ENCODE measurements around the gene GDNF.

GDNF gene

DNA sequence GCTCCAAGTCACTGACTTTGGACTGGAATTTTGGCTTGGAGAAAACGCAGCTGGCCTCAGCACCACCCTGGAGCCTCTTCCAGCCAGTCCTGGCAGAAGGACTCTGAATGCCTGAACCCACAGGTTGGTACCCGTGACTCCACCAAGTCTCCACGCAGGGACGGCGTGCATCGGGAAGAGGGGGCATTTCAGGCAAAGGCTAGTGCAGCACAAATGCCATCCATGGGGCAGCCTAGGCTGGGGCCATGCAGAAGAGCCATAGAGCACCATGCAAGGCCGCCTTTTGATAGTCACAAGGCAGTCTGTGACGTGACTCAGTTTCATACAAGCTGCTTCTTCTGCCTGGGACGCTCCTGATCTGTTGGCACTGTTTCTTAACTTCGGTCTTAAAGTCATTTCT lies 28.0 kb downstream of the GDNF start:
- TF ChIP-seq, protein P1, sequence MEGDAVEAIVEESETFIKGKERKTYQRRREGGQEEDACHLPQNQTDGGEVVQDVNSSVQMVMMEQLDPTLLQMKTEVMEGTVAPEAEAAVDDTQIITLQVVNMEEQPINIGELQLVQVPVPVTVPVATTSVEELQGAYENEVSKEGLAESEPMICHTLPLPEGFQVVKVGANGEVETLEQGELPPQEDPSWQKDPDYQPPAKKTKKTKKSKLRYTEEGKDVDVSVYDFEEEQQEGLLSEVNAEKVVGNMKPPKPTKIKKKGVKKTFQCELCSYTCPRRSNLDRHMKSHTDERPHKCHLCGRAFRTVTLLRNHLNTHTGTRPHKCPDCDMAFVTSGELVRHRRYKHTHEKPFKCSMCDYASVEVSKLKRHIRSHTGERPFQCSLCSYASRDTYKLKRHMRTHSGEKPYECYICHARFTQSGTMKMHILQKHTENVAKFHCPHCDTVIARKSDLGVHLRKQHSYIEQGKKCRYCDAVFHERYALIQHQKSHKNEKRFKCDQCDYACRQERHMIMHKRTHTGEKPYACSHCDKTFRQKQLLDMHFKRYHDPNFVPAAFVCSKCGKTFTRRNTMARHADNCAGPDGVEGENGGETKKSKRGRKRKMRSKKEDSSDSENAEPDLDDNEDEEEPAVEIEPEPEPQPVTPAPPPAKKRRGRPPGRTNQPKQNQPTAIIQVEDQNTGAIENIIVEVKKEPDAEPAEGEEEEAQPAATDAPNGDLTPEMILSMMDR (IDR thresholded peaks at IDR 0.05) = no peak

DNA sequence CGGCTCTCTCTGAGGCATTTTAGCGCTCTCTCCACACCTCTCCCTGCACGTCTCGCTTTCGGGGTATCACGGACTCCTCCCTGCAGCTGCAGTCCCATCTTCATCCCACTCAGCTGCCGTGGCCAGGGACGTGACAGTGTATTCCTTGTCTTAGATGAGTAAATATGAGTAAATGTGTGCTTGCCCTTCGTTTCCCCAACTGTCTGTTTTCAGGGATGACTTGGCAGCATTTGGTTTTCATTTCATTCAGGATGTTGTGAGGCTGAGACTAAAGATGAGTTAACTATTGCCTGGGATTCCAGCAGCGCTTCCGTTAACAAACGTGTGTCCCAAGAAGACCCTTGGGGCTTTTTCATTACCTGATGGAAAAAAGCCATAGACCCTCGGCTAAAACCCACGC lies 29.5 kb downstream of the GDNF start:
- TF ChIP-seq, protein P1 (IDR thresholded peaks at IDR 0.05) = no peak

DNA sequence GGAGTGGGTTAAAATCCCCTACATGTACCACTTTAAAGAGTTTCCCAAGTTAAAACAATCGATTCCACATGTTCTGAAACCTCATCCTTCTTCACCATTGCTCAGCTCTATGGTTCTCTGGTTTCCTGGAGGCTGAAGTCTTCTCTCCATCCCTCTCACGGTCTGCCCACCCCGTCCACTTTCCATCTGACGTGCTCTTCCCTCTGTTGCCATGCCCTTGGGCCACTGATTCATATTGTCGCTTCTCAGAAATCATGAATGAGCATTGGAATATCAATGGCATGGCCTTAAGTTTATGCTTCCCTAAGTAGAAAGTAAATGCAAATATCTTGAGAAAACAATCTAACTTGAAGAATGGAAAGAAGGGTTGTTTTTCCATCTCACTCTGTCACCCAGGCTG lies 30.9 kb downstream of the GDNF start:
- TF ChIP-seq, protein P1 (IDR thresholded peaks at IDR 0.05) = no peak

DNA sequence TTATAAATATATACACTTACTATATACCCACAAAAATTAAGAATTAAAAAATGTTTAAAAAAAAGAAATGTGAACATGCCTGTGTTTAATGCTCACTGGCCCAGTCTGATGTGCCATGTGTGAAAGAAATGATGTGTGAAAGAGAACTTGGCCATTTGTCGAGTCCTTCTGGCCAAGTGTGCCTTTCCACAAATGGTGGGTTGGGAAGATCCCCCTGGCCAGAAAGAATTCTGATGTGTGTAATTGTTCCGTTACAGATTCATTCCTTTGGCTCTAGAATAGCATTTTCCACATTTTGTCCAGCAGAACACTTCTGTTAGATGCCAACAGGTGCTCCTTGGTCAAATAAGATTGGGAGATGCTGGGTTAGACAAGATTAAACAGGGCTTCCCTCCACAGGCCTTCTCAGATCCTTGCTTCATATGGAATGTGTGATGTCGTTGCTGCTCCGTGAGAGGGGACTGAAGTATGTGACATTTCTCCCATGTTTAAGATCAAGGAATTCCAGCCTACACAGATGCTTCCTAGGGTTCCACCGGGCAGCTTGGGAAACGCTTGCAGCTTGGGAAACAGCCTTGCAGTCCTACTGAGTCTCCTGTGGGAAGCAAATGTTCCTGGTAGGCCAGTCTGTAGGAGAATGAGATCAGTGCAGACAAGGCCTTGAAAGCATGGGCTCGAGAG lies 32.1 kb downstream of the GDNF start:
- TF ChIP-seq, protein P1 (IDR thresholded peaks at IDR 0.05) = no peak

DNA sequence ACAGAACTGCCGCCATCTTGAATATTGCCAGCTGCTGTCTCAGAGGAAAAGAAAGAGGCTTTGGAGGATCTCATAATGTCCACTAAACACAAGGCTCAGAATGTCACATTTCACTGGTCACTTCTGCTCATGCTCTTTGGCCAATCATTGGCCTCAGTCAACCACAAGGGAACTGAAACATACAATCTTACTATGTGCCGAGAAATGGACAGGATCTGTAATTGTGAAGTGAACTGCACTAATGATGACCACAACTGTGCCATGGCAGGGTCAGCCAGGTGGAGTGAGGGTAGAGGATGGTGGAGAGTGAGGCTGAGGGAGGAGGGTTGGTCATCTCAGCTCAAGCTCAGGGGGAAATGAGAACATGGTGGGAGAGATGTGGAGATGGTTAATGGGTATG lies 32.8 kb downstream of the GDNF start:
- TF ChIP-seq, protein P1 (IDR thresholded peaks at IDR 0.05) = no peak

DNA sequence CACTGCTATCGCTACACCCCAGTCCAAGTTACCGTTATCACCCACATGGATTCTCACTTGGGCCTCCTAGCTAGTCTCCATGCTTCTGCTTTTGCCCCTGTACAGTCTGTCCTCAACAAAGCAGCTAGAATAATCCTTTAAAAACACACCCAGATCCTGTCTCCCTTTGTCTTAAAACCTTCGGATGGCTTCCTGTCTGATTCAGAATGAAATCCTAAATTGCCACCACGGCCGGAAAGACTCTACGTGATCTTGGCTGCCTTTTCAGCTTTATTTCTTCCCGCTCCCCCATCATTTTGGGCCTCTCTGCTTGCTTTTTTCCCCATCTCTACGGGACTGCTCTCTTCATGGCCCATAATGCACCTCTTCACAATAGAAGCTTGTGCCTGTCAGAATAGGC lies 33.4 kb downstream of the GDNF start:
- TF ChIP-seq, protein P1 (IDR thresholded peaks at IDR 0.05) = no peak

DNA sequence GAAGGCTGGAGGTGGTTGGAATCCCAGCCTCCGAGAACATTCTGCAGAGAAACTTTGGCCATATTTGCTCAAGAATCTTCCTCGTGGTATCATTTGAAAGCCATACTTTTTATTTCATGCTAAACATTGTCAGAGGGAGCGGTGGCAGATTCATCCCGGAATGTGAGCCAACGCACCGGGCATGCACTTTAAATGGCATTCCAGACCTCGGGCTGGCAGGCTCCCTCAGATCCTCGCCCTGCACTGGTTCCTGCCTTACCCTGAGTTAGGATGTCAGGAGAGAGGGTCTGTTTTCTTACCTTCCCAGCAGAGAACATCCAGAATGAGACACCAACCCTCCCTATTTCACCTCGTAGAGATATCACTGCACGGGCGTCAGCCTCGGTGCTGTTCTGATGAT lies 33.8 kb downstream of the GDNF start:
- TF ChIP-seq, protein P1 (IDR thresholded peaks at IDR 0.05) = no peak

DNA sequence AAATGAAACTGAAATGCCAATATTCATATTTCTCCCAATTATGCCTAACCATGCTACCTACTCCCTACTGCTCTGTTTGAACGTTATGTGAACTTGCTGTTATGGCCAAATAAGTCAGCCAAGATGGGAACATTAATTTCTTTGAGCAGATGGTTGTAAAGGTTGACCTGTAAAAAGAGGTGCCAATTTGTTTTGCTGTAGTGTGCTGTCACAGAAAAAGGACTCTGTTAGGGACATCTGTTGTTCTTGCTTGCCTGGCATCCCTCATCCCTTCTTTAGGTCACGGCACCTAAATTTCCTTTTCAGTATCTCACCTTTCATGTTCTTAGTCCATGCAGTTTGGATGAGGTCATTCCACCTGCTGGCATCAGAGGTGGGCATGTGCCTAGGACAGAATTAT lies 35.4 kb downstream of the GDNF start:
- TF ChIP-seq, protein P1 (IDR thresholded peaks at IDR 0.05) = no peak
